HG03280 (cell line): ENCODE results near the gene NDUFA13.

Experiments used
- ATAC-seq: cut with Tn5 transposase; IDR thresholded peaks from one replicate; pipeline ENCODE4 v1.9.1; 2021; ENCODE audit warnings: mild to moderate bottlenecking, moderate library complexity; ENCODE audit not compliant: unreplicated experiment

NDUFA13 gene

DNA sequence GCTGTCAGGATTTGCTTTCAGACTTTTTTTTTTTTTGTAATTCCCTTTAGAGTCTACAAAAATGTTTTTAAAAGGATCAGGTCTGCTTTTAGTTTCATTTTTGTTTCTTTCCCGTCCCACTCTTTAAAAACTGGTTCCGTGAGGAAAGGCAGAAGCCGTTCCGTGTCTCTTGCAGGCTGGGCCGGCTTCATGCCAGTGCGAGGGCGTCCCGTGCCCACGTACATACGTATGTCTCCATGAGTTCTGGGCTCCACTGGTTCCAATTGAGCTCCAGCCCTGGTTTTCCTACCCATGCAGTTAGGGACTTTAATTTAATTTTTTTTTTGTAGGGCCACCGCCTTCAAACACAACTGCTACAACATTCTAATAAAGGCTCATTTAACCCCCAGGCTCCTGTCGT, 9.4 kb upstream of the NDUFA13 start:
- ATAC-seq, result no peak

DNA sequence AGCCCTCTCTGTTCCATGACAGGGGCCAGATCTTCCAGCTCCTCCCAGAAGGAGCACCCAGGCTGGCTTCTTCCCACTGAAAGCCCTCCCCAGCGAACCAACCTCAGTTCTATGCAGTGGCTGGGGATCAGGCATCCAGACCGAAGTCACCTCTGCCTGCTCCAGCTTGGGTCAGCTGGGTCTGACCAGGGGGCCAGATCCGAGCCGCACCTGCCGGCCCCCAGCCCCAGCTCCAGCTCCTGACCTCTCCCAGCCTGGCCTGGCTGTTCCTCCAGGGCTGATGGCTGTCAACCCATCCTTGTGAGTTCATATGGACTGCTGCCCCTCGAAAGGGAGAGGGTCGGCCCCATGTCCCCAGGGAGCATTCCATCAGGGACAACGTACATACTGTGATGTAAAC, 8.7 kb upstream of the NDUFA13 start:
- ATAC-seq, result no peak

DNA sequence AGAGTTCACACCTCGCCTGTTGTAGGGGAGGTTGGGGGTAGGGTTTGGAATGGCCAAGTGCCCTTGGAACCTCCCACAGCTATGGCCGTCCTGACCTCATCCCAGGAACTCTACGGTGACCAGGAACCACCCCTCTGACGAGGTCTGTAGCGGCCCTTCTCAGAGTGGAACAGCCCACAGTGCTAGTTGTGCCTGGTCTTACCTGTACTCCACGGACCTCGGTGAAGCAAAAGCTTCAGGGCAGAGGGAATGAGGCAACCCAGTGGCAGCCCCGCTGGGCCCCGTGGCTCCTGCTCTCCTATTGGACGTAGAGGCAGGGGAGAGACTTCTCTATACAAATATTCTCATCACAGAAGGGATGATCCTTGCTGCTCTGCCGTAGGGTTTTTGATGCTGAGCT, 7.8 kb upstream of the NDUFA13 start:
- ATAC-seq, result no peak

DNA sequence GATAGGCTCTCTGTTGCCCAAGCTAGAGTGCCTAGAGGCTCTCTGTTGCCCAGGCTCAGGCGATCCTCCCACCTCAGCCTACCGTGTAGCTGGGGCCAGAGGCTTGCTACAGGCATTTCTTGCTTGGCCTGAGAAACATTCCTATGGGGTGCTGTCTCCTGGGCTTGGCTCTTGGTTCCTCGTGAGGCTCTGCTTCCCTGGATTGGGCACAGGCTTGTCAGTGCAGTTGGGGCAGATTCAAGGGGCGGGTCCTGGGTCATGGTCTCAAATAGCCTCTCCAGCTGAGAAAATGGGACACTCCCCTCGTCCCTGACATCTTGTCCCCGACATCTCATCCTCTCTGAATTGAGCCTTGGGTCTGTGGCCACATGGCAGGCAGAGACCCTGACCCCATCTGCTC, 5.6 kb upstream of the NDUFA13 start:
- no peak for ATAC-seq

DNA sequence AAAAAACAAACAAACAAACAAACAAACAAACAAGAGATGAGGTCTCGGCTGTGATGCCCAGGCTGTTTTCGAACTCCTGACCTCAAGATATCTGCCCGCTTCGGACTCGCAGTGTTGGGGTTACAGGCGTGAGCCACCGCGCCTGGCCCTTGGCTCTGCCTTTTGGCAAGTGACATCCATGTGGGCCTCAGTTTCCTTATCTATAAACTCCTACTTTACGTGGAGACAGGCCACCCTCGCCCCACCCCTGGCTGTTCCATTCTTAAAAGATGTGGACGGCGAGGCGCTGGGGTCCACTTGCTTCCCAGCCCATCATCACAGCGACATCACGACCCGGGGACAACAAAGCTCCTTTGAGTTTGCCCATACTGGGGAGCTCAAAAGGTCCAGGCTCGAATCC, 2.3 kb upstream of the NDUFA13 start:
- no peak for ATAC-seq

DNA sequence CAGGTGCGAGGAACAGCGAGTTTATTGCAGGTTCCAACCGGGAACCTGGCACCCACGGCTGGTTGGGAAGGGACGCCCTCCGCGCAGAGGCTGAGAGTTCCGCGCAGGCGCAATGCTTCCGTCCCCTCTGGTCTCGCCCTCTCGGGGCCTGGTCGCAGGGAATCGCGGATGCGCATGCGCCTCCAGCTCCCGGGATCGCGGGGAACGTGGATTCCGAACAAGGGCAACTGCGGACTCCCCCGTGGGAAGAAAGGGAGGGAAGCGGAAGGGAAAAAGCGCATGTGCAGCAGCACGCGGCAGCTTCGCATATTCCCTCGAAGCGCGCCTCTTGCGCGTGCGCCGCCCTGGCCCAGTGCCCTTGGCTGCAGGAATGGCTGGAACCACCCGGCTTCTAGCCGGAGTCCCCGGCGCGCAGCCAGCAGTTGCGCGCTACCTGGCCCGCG, 1.8 kb upstream of the NDUFA13 start:
- no peak for ATAC-seq

DNA sequence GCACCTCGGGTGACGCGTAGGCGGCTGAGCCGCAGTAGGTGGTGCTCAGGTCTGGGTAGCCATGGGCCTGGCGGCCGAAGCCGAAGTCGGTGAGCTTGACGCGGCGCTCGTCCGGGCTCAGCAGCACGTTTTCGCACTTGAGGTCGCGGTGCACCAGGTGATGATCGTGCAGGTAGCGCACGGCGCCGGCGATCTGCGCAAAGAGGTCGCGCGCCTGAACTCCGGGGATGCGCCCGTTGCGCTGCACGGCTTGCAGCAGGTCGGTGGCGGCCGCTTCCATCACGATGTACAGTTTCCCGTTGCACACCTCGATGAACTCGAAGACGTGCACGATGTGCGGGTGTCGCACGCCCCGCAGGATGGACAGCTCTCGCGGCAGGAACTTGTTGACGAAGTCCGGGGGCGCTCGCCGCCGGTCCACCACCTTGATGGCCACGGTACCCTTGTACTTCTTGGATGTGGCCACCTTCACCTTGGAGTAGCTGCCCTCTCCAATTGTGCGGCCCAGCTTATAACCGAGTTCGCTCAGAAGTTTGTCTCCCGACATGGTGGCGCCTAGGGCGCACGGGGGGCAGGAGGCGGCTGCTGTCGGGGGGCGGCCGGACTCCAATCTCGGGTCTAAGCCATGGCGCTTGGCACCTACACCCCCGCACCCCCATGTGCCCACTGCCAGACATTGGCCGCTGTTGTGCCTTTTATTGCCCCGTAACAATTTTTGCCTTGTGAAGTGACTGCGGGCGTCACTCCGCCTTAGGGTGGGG, 964 bp upstream of the NDUFA13 start, which contains the start of gene TSSK6:
Gene TSSK6 (minus strand): TSS at position 668 of the 761 bp plus-strand sequence. CDS start 121 bp downstream, at position 547.
- ATAC-seq, result no peak

DNA sequence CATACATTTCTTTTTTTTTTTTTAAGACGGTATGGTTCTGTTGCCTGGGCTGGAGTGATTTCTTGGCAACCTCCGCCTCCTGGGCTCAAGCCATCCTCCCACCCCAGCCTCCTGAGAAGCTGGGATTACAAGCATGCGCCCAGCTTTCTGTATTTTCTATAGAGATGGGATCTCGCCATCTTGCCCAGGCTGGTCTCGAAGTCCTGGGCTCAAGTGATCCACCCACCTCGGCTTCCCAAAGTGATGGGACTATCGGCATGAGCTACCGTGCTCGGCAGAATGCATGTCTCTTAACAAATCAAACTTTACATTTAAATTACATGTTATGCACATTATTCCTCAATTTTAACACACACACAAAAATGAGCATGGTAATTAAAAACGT, 1.2 kb downstream of the NDUFA13 start:
- no peak for ATAC-seq

DNA sequence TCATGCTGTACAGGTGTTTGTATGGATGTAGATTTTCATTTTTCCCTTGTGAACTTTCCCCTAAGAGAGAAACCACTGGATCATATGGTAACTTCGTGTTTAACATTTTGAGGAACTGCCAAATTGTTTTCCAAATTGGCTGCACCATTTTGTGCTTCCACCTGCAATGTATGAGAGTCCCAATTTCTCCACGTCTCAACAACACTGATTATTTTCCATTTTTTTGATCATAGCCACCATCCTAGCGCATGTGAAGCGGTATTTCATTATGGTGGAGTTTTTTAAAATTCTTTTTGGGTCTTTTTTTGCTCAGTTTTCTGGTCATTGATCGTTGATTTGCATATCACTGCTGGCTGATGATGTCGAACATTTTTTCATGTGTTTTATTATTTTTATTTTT, 5.0 kb downstream of the NDUFA13 start:
- ATAC-seq, result no peak

DNA sequence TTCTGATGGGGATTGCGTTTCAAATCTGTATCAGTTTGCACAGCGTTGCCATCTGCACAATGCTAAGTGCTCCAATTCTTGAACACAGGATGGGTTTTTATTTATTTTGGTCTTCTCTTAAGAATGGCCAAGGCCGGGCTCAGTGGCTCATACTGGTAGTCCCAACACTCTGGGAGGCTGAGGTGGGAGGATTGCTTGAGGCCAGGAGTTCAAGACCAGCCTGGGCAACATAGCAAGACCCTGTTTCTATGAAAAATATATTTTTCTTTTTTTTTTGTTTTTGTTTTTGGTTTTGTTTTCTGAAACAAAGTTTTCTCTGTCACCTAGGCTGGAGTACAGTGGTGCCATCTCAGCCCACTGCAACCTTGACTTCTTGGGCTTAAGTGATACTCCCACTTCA, 7.2 kb downstream of the NDUFA13 start:
- no peak for ATAC-seq

DNA sequence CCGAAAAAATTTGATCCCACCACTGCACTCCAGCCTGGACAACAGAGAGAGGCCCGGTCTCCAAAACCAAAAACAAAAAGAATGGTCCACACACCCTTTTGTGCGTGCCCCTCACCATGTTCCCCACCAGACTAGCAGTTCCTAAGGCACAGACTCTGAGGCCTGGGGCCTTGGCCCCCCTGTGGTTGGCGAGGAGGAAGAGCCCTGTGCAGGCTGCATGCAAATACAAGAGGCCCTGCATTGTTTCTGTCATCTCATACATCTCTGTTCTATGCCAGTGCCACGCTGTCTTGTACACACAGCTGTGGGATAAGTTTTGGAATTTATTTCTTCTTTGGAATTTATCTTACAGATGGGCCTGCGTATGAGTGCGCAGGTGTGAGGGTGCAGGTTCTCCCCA, 8.0 kb downstream of the NDUFA13 start:
- no peak for ATAC-seq

DNA sequence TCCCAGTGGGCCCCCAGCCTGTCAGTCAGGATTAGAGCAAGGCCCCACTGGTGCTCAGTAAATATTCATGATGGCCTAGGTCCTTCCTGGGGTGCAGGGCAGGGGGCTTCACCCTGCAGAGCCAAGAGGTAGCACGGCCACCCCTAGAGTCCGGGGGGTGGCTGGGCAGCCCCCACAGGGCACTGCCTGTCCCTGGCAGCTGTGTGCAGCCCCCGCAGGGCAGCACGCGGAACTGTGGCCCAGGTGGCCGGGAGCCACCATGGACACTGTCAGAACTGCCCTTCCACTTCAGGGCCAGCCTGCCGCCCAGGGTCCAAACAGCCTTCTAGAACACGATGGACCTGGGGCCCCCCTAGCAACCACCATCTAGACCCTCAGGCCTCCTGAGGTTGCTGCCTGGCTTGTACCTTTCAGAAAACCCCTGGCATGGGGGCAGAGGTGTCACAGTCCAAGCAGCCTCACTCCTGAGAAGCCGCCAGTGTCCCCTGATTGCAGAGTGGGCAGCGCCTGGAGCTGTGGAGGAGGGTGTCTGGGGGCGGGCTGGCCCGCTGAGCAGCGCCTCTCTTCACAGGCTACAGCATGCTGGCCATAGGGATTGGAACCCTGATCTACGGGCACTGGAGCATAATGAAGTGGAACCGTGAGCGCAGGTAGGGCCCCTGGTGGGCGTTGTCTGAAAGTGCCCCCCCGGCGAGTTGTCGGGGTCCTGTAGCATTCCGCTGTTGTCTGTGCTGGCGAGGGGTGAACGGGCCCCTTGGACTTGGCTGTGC, 9.8 kb downstream of the NDUFA13 start:
- ATAC-seq, result no peak

DNA sequence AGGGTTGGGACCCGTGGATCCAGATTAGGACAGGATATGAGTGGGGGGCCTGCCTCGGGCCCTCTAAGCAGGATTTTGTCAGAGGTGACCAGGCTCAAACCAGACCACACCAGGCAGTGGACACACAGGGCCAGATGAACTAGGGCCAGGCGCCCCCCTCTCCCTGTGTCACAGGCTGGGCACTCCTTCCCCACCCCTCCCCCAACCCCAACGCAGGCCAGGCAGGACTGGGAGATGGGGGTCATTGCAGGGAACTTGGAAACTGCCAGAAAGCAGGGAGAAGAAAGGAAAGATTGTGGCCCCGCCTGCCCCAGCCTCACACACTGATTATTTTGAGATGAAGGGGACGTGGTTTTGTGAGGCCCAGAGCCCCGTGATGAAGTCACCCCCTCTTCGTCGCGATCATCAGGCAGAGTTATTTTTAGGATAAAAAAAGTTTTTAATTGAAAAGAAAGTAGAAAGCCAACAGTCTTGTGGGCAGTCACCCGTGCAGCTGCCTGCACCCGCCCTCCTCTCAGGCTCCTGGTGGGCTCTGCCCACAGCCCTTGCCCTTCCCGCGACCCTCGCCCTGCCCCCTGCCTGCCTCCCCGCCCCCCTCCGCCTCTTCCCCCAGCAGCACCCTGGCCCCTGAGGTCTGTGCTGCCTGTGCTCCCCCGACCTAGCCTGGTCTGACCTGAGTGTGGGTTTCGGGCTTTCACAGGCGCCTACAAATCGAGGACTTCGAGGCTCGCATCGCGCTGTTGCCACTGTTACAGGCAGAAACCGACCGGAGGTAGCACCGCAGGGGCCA, 10.8 kb downstream of the NDUFA13 start:
- ATAC-seq, result no peak

DNA sequence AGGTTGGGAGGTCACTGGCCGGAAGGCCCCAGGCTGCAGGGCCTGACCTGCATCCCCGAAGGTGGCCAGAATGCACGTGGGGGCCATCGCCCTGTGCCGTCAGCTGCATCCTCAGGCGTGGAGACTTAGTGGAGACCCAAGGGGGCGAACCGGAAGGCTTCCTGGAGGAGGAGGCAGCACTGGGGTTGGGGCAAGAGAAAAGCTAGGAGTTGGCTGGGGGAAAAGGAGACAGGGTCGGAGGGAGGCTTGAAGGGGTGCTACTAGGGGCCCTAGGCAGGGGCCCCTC, 11.3 kb downstream of the NDUFA13 start:
- ATAC-seq, result no peak

DNA sequence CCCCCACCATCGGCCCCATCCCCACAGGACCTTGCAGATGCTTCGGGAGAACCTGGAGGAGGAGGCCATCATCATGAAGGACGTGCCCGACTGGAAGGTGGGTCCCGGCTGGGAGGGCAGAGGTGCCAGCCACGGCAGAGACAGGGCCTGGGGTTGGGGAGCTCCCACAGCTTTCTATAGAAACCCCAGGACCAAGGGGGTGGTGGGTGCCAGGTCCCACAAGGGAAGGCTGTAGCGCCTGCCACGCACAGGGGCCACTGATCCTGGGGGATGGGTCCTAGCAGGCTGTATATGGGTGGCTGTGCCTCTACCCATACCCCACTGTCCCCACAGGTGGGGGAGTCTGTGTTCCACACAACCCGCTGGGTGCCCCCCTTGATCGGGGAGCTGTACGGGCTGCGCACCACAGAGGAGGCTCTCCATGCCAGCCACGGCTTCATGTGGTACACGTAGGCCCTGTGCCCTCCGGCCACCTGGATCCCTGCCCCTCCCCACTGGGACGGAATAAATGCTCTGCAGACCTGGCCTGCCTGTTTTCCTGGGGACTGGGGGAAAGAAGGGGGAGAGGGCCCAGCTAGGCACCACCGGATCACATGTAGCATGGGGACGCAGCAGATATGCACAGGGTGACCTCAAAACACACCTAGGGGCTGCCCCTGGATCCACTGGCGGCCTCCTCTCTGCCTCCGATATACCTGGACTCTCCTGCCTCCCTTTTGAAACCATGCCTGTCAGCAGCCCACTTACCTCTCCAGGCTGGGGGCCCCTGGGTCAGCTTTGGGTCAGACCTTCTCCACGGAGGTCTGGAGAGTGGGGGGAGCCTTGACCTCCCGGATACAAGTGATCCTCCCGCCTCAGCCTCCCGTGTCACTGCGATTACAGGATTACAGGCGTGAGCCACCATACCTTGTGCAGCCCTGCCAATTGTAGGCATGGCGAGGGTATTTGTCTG, 11.9 kb downstream of the NDUFA13 start:
- ATAC-seq, result no peak

DNA sequence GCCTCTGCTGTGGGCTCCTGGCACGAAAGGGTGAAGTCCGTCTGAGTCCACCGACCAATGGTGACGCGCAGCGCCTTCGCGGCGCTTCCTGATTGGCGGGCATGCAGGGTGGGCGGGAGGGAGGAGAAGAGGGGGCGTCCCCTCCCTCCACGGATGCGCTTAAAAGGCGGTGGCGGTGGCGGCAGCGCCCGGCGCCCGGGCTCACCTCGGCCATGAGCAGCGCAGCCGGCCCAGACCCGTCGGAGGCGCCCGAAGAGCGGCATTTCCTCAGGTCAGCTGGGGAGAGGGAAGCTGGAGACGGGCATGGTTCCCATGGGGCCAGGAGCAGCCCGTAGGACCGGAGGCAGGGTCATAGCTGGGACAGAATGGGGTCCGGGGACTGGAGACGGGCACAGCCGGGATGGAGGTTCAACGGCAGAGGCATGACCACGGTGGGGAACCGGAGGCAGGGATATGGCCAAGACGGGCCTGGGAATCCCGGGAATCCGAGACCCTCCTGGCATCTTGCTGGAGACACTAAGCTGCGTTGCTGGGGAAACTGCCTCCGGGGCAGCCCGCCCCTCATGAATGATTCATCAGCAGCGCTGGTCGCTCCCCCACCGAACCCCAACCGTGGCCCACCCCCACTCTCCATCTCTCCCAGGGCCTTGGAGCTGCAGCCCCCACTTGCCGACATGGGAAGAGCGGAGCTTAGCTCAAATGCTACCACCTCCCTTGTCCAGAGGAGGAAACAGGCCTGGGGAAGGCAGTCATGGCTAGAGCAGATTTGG, 12.9 kb downstream of the NDUFA13 start, which contains the start of gene YJEFN3:
Gene YJEFN3 (plus strand): TSS at position 191 of the 770 bp plus-strand sequence. CDS start 22 bp downstream, at position 213.
- ATAC-seq, result no peak

DNA sequence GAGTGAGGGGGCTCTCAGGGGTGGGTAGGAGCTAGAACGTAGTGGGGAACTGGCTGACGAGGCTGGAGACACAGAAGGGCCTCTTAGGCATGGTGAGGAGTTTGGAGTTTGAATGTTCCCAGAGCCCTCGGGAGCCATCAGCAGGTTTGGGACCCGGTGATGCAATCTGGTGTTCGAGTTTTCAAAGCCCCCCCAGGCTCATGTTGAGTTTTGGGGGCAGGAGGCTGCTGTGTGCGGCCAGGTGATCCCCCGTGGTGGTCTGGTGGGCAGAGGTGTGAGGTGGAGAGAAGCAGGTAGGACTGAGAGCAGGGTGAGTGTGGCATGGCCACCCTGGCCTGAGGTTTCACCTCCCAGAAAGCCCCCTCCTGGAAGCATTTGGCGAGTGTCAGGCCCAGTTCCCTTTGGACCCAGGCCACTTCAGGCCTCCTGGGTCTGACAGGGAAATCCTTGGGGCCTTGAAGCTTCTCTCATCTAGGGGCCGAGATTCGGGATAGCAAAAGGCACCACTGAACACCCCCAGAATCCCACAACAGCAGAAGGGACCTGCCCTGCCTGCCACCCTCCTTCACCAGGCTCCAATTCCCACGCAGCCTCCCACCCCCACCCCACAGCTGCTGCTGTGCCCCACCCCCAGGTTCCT, 13.9 kb downstream of the NDUFA13 start:
- ATAC-seq, result no peak

DNA sequence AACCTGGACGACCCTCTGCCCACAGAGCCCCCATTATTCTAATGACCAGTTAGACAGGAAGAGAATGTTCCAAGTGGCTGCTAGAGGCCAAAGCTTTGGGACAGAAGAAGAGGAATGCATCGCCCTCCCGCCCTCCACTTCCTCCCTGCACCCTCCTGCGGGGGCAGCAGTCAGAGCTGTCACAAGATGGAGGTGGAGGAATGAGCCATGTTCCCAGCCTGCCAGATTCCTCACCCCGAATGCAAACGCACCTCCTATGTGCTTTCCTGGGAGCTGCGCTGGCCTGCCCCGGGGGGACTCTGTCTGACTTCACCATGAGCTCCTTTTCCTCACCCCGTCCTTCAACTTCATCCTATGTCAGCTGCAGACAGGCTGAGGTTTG, 14.4 kb downstream of the NDUFA13 start:
- ATAC-seq, result no peak

DNA sequence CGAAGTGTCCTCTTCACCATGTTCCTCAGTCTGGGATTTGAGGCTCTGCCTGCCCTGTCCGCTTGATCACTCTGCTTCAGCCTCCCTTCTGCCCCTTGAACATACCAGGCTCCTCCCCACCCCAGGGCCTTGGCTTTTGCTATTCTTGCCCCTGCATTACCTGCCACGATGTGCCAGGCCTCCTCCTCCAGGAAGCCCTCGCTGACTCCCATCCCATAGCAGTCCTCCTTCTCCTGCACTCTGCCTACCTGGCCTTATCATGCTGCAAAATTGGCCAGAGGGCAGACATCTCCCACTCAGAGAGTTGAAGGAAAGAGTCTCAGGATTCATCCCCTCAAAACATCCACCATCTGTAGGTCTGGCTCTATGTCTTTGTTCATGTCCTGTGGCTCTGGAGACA, 14.9 kb downstream of the NDUFA13 start:
- ATAC-seq, result no peak
